IMR-90 (cell line): ENCODE data around the gene IQSEC1.

Source experiments
- BHLHE40 ChIP-seq: fragments of 150-350 bp; IDR thresholded peaks from 2 replicates; pipeline ENCODE4 v1.6.1; 2016; ENCODE audit warnings: mild to moderate bottlenecking, low read depth, low read length
- CEBPB ChIP-seq: IDR thresholded peaks from 2 replicates; pipeline ENCODE4 v1.6.1; 2012; ENCODE audit warnings: low read depth, low read length, improper control_type of control experiment
- CHD1 ChIP-seq: IDR thresholded peaks from 2 replicates; pipeline ENCODE4 v1.6.1; 2012; ENCODE audit warnings: low read depth, low read length, improper control_type of control experiment
- ELK1 ChIP-seq: fragments of 150-350 bp; IDR thresholded peaks from 2 replicates; pipeline ENCODE4 v1.6.1; 2016; ENCODE audit warnings: low read depth, mild to moderate bottlenecking, low read length, moderate library complexity, borderline replicate concordance
- MAZ ChIP-seq: IDR thresholded peaks from 2 replicates; pipeline ENCODE4 v1.6.1; 2012; ENCODE audit warnings: low read depth, mild to moderate bottlenecking, low read length, improper control_type of control experiment, moderate library complexity, borderline replicate concordance
- MXI1 ChIP-seq: IDR thresholded peaks from 2 replicates; pipeline ENCODE4 v1.6.1; 2012; ENCODE audit warnings: low read depth, mild to moderate bottlenecking, low read length, moderate library complexity, borderline replicate concordance
- NFE2L2 ChIP-seq: fragments of 150-350 bp; IDR thresholded peaks from 2 replicates; pipeline ENCODE4 v1.6.1; 2016; ENCODE audit warnings: low read depth, mild to moderate bottlenecking, low read length
- POLR2A ChIP-seq: IDR thresholded peaks from 2 replicates; pipeline ENCODE4 v1.6.1; 2012; ENCODE audit warnings: mild to moderate bottlenecking, low read depth, low read length
- RAD21 ChIP-seq: IDR thresholded peaks from 2 replicates; pipeline ENCODE4 v1.6.1; 2012; ENCODE audit warnings: low read length, improper control_type of control experiment
- RCOR1 ChIP-seq: IDR thresholded peaks from 2 replicates; pipeline ENCODE4 v1.6.1; 2012; ENCODE audit warnings: mild to moderate bottlenecking, low read length, improper control_type of control experiment; ENCODE audit not compliant: insufficient replicate concordance
- RFX5 ChIP-seq: IDR thresholded peaks from 2 replicates; pipeline ENCODE4 v1.8.0; 2012; ENCODE audit warnings: low read depth, mild to moderate bottlenecking, low read length, moderate library complexity
- SMC3 ChIP-seq: fragments of 150-350 bp; IDR thresholded peaks from 2 replicates; pipeline ENCODE4 v1.6.1; 2016; ENCODE audit warnings: low read depth, mild to moderate bottlenecking, antibody characterized with exemption, low read length, moderate library complexity
- TF ChIP-seq, protein P1 (sequence below): fragments of 150-350 bp; IDR thresholded peaks from 2 replicates; pipeline ENCODE4 v1.6.1; 2017; ENCODE audit warnings: mild to moderate bottlenecking, antibody characterized with exemption, low read length, low read depth
- TF ChIP-seq, protein P2 (sequence below): conservative IDR thresholded peaks from 2 replicates; pipeline ENCODE4 v1.5.1; 2012; ENCODE audit warnings: mild to moderate bottlenecking, low read depth, low read length, improper control_type of control experiment

- TF ChIP-seq, protein P1, sequence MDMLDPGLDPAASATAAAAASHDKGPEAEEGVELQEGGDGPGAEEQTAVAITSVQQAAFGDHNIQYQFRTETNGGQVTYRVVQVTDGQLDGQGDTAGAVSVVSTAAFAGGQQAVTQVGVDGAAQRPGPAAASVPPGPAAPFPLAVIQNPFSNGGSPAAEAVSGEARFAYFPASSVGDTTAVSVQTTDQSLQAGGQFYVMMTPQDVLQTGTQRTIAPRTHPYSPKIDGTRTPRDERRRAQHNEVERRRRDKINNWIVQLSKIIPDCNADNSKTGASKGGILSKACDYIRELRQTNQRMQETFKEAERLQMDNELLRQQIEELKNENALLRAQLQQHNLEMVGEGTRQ: no peak
- TF ChIP-seq, protein P2, sequence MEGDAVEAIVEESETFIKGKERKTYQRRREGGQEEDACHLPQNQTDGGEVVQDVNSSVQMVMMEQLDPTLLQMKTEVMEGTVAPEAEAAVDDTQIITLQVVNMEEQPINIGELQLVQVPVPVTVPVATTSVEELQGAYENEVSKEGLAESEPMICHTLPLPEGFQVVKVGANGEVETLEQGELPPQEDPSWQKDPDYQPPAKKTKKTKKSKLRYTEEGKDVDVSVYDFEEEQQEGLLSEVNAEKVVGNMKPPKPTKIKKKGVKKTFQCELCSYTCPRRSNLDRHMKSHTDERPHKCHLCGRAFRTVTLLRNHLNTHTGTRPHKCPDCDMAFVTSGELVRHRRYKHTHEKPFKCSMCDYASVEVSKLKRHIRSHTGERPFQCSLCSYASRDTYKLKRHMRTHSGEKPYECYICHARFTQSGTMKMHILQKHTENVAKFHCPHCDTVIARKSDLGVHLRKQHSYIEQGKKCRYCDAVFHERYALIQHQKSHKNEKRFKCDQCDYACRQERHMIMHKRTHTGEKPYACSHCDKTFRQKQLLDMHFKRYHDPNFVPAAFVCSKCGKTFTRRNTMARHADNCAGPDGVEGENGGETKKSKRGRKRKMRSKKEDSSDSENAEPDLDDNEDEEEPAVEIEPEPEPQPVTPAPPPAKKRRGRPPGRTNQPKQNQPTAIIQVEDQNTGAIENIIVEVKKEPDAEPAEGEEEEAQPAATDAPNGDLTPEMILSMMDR: no peak
- no peak for TF ChIP-seq ELK1
- TF ChIP-seq RAD21: no peak
- TF ChIP-seq POLR2A: no peak
- TF ChIP-seq BHLHE40: no peak
- no peak for TF ChIP-seq MXI1
- TF ChIP-seq MAZ: no peak
- TF ChIP-seq RFX5: no peak
- TF ChIP-seq SMC3: no peak
- no peak for TF ChIP-seq CEBPB
- no peak for TF ChIP-seq CHD1
- no peak for TF ChIP-seq NFE2L2
- no peak for TF ChIP-seq RCOR1
Observed at GRCh38 chr3:12890610-12891390, 182.4 kb downstream of the IQSEC1 start.
